HEK293T (cell line): ENCODE data around the gene ZNF430.

Source experiments
- BHLHE40 ChIP-seq: fragments of 450-650 bp; IDR thresholded peaks from 2 replicates; pipeline ENCODE4 v1.6.1; 2016; ENCODE audit warnings: mild to moderate bottlenecking, moderate library complexity, borderline replicate concordance
- CTBP1 ChIP-seq: fragments of 450-650 bp; IDR thresholded peaks from 2 replicates; pipeline ENCODE4 v1.6.1; 2016; ENCODE audit warnings: borderline replicate concordance
- ELF4 ChIP-seq: fragments of 450-650 bp; IDR thresholded peaks from 2 replicates; pipeline ENCODE4 v1.6.1; 2017; ENCODE audit warnings: antibody characterized with exemption
- LEF1 ChIP-seq: fragments of 450-650 bp; IDR thresholded peaks from 2 replicates; pipeline ENCODE4 v1.6.1; 2017; ENCODE audit warnings: mild to moderate bottlenecking, borderline replicate concordance
- TARDBP ChIP-seq: fragments of 450-650 bp; IDR thresholded peaks from 2 replicates; pipeline ENCODE4 v1.6.1; 2016
- ZNF384 ChIP-seq: fragments of 450-650 bp; IDR thresholded peaks from 2 replicates; pipeline ENCODE4 v1.6.1; 2016

DNA sequence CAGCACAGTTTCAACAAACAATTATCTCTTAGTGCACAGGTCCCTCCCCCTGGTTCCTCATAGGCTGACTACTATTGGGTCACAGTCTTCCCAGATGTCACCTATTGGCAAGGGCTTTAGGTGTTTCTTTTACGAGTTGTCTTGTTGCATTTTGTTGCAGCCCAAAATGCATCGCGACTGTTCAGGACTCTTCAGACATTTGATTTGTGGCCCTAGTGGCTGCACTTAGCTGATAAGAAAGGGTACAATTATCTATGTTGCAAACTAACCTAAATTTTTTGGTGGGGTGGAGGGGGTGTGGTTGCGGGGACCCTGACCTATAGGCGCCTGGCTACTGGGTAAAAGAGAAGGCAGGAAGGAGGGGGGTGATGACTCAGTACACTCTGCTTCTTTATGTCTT lies 32.4 kb downstream of the ZNF430 start:
- TF ChIP-seq BHLHE40 (no peak), ZNF384 (no peak), CTBP1 (no peak), TARDBP (no peak), LEF1 (no peak), ELF4 (no peak)
